IPS-15b (cell line): ENCODE data around the gene KCNQ1.

ENCODE experiments used
- H3K27me3 ChIP-seq: one replicate; pipeline ENCODE4 v1.6.1; 2013; ENCODE audit warnings: low read length; ENCODE audit not compliant: control insufficient read depth, insufficient read depth
- H3K36me3 ChIP-seq: one replicate; pipeline ENCODE4 v1.6.1; 2013; ENCODE audit warnings: low read length; ENCODE audit not compliant: control insufficient read depth, insufficient read depth
- H3K4me1 ChIP-seq: one replicate; pipeline ENCODE4 v1.6.1; 2013; ENCODE audit warnings: mild to moderate bottlenecking, low read length; ENCODE audit not compliant: control insufficient read depth, insufficient read depth
- H3K4me3 ChIP-seq: one replicate; pipeline ENCODE4 v1.5.1; 2013; ENCODE audit warnings: low read depth, low read length
- H3K9ac ChIP-seq: one replicate; pipeline ENCODE4 v1.6.1; 2013; ENCODE audit warnings: low read depth, mild to moderate bottlenecking, low read length
- H3K9me3 ChIP-seq: one replicate; pipeline ENCODE4 v1.6.1; 2013; ENCODE audit warnings: mild to moderate bottlenecking, low read length; ENCODE audit not compliant: control insufficient read depth, insufficient read depth

Gene KCNQ1

DNA sequence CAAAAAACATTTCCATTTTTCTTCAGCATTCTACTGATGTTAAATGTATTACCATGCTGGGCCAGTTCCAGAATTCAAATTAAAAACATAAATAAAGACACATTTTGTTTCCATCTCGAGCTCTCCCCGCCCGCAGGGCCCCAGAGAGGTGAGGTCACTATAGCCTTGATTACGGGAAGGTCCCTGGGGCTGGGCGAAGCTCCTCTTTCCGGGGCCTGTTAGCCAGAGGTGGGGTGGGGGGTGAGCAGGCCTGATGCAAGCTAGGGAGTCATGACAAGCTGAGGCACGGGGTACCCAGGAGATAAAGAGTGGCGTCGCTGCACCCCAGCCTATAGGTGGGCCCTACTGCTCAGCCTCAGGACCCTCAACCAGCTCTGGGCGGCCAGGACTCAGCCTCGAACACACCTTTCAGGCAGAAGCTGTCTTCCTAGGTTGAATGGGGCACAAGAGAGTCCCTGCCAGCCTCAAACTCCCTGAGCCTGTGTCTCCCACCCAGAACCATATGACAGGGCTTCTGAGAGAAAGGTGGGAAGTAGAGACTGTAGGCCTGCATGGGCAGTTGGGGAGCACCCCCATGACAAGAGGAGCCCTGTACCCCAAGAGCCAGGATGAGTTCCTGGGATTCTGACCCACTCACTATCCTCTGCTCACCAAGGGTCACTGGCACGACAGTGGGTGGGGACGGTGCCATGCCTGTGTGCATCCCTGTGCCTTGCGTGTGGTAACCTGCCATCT is 220.2 kb downstream of the KCNQ1 start:
- Histone ChIP-seq H3K9ac (no peak overlapping the region), H3K36me3 (peaks cover 8% of the 10 kb centered on the region), H3K27me3 (no peaks in the 10 kb centered on the region), H3K9me3 (peaks cover 5% of the 10 kb centered on the region), H3K4me1 (no peaks in the 10 kb centered on the region), H3K4me3 (no peak overlapping the region)

DNA sequence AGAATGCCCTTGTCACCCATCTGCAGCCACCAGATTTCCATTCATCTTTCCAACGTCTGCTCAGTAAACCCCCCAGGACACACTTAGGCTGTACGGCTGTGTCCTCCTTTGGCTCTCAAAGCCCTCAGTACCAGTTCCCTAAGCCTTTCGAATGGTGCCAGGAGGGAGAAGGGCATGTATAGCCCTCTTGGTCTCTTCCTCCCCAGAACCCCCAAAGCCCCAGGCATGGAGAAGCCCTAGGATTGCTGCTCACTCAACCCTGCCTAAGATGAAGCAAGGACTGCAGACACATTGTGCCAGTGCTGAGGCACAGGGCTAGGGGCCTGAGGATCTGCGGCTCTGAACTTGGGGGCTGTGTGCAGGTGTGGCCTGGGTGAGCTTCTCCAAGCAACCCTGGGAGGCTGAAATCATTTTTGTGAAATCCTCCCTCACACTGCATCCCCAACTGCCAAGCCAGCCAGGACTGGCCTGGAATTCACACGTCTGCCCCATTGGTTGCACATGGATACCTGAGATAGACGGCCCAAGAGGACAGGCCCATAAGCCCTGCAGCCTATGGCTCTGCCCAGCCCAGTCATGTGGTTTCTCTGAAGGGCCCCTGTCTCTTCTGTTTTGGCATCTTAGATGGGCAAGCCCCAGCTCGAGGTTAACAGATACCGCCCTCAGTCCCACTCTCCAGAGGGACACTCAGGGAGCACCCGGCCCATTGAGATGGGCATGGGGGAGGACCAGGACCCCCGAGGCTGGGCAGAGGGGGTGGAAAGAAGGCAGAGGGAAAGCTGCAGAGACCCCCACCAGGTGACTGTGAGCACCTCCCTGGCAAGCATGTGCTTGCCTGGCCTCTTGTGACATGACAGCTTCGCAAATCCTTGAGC is 221.0 kb downstream of the KCNQ1 start:
- H3K9ac ChIP-seq: no peak overlapping the region
- no peaks in the 10 kb centered on the region for H3K27me3 ChIP-seq
- H3K36me3 ChIP-seq: peaks cover 8% of the 10 kb centered on the region
- H3K4me1 ChIP-seq: no peaks in the 10 kb centered on the region
- H3K9me3 ChIP-seq: no peaks in the 10 kb centered on the region
- no peak overlapping the region for H3K4me3 ChIP-seq

GRCh38 chr11:2666401-2666741 is 221.6 kb downstream of the KCNQ1 start:
- Histone ChIP-seq H3K9me3 (no peaks in the 10 kb centered on the region), H3K27me3 (no peaks in the 10 kb centered on the region), H3K9ac (no peak overlapping the region), H3K4me3 (no peak overlapping the region), H3K36me3 (peaks cover 8% of the 10 kb centered on the region), H3K4me1 (no peaks in the 10 kb centered on the region)

DNA sequence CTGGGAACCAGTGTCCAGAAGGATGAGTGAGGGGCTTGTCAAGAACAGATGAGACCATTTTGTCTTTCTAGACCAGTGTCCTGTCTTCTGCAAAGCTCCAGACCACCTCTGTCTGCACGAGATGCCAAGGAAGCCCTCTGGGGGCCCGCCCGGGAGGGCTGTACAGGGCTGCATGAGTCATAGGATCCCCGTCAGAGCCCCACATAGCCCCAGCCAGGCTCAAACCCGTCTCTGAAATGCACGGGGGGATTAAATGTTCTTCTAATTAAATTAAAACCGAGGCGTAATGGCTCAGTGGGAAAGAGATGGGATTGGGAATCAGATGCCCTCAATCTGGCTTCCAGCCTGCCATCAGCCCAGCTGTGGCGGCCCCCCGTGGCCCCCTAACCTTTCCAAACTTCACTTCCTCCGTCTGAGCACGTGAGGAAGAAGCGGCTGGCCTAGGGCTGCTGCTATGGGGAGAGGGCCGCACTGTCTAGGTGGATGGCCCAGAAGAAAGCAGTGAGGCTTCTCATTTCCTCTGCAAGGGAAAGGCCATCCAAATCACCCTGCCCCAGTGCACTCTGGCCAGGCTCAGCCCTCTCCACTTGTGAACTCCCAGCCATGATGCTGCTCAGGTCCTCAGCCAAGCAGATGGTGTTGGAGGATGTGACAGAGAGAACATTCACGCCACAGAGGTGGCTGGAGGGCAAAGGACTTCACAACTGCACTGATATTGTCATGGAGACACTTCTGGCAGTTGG is 222.2 kb downstream of the KCNQ1 start:
- Histone ChIP-seq H3K36me3 (peaks cover 8% of the 10 kb centered on the region), H3K4me1 (no peaks in the 10 kb centered on the region), H3K9me3 (no peaks in the 10 kb centered on the region), H3K27me3 (no peaks in the 10 kb centered on the region), H3K9ac (no peak overlapping the region), H3K4me3 (no peak overlapping the region)

GRCh38 chr11:2667940-2668339 is 223.1 kb downstream of the KCNQ1 start:
- H3K4me1 ChIP-seq: no peaks in the 10 kb centered on the region
- H3K9me3 ChIP-seq: no peaks in the 10 kb centered on the region
- peaks cover 8% of the 10 kb centered on the region for H3K36me3 ChIP-seq
- H3K27me3 ChIP-seq: no peaks in the 10 kb centered on the region
- H3K4me3 ChIP-seq: no peak overlapping the region
- no peak overlapping the region for H3K9ac ChIP-seq

DNA sequence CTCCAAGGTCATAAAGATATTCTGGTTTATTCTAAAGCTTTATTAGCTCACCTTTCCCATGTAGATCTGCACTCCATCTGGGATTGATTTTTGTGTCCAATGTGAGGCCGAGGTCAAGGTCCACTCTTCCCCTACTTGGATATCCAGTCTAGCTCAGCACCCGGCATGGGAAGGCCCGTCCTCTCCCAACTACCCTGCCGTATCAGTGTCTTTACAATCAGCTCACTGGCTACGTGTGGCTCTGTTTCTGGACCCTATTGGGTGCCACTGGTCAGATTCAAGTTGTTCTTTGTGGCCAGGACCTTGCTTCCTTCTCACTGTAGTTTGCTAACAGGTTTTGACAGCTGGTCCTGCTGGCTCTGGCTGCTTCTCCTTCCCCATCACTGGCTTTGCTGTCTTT is 224.1 kb downstream of the KCNQ1 start:
- Histone ChIP-seq H3K9ac (no peak overlapping the region), H3K27me3 (no peaks in the 10 kb centered on the region), H3K4me3 (no peak overlapping the region), H3K9me3 (no peaks in the 10 kb centered on the region), H3K36me3 (peaks cover 8% of the 10 kb centered on the region), H3K4me1 (no peaks in the 10 kb centered on the region)

GRCh38 chr11:2669634-2670469 is 225.0 kb downstream of the KCNQ1 start:
- no peaks in the 10 kb centered on the region for H3K27me3 ChIP-seq
- H3K9ac ChIP-seq: no peak overlapping the region
- no peak overlapping the region for H3K4me3 ChIP-seq
- peaks cover 8% of the 10 kb centered on the region for H3K36me3 ChIP-seq
- no peaks in the 10 kb centered on the region for H3K9me3 ChIP-seq
- no peaks in the 10 kb centered on the region for H3K4me1 ChIP-seq

DNA sequence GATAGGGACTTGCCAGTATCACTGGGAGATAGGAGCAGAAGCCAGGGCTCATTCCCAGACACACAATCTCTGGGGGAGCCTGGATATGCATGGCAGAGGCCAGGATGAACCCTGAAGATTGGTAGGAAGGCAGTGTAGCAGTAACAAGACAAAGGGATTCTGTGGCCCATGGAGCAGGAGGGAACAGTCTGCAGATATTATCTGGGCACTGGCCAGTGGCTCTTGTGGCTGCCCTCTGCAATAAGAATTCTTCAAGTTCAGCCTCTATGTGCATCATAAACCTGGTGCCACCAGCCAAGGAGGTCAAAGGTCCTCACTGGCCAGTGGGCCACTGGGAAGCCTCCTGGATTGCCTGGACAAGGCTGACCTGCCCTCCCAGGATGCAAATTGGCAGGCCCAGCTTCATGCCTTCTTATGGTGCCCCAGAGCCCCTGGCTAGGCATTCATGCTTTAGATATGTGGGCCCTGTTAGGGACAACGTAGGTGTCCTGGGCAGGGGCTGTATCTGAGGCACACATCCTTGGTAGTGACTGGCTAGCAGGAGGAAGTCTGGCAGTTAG is 225.8 kb downstream of the KCNQ1 start:
- Histone ChIP-seq H3K9ac (no peak overlapping the region), H3K4me3 (no peak overlapping the region), H3K27me3 (no peaks in the 10 kb centered on the region), H3K36me3 (peaks cover 8% of the 10 kb centered on the region), H3K4me1 (no peaks in the 10 kb centered on the region), H3K9me3 (no peaks in the 10 kb centered on the region)

GRCh38 chr11:2671748-2672147 is 226.9 kb downstream of the KCNQ1 start:
- no peak overlapping the region for H3K9ac ChIP-seq
- peaks cover 8% of the 10 kb centered on the region for H3K36me3 ChIP-seq
- no peak overlapping the region for H3K4me3 ChIP-seq
- no peaks in the 10 kb centered on the region for H3K27me3 ChIP-seq
- H3K9me3 ChIP-seq: no peaks in the 10 kb centered on the region
- H3K4me1 ChIP-seq: no peaks in the 10 kb centered on the region

DNA sequence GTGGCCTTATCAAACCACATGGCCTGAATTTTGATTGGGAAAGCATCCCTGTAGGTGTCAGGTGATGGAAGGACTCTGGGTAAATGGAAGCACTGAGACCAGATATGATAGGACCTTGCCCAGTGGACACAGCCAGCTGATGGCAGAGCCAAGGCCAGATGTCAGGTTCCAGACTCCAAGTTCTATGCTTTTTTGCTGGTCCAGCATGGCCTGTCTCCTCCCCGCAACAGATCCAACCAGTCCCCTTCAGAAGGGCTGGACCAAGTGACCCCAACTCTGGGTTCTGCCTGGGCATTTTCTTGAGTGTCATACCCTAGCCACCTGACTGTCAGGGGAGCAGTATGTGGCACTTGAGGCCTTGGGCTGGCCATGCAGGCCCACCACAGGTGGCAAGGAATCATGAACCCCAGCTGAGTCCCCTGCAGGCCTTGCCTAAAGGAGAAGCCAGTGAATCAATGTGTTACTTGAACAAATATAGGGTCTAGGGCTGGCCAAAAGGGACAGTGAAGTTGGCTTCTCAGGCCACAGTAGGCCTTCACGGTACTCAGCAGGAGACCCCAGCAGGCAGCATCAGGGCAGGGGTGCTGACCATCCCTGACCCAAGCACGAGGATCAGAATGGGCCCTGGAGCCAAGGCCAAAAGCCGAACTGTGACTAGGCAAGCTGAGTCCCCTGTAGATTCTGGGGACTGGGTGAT is 227.9 kb downstream of the KCNQ1 start:
- Histone ChIP-seq H3K4me3 (no peak overlapping the region), H3K9me3 (no peaks in the 10 kb centered on the region), H3K36me3 (peaks cover 8% of the 10 kb centered on the region), H3K9ac (no peak overlapping the region), H3K27me3 (no peaks in the 10 kb centered on the region), H3K4me1 (no peaks in the 10 kb centered on the region)
